Stimulated activated effector memory CD8-positive, alpha-beta T cell treated with anti-CD3 and anti-CD28 coated beads, Interleukin-12 subunit alpha, Interleukin-12 subunit beta, amount 100 ng/mL, for 72 hours (primary cell): ENCODE results near the gene CHCHD4.

Source experiments
- ATAC-seq: fragments of 150-1000 bp; cut with Tn5 transposase; 2 replicates; pipeline ENCODE4 v1.10.0; 2021
- DNase-seq, 2 donors: peaks; one replicate each; pipeline ENCODE4 v3.0.0; 2021 to 2022; ENCODE audit warnings: low spot score in 2 of 2
- H3K27ac Mint-ChIP-seq: one replicate; pipeline ENCODE4 v1.8.0; 2022; ENCODE audit warnings: mild to moderate bottlenecking, mixed read lengths
- H3K36me3 Mint-ChIP-seq: one replicate; pipeline ENCODE4 v1.8.0; 2022; ENCODE audit warnings: mild to moderate bottlenecking, mixed read lengths
- H3K4me1 Mint-ChIP-seq: one replicate; pipeline ENCODE4 v1.8.0; 2022; ENCODE audit warnings: mixed read lengths
- H3K4me3 Mint-ChIP-seq: one replicate; pipeline ENCODE4 v1.8.0; 2022; ENCODE audit warnings: mild to moderate bottlenecking, mixed read lengths
- H3K9me3 Mint-ChIP-seq: one replicate; pipeline ENCODE4 v1.8.0; 2022; ENCODE audit warnings: mixed read lengths

CHCHD4 gene

GRCh38 chr3:14124615-14125192 lies at the start of gene CHCHD4, which contains the start of gene TMEM43:
TSS of gene CHCHD4 (minus strand) at chr3:14124870. CDS start at chr3:14124676, 194 bp downstream.
TSS of gene TMEM43 (plus strand) at chr3:14125052. CDS start at chr3:14125194, 142 bp downstream.
- Mint-ChIP-seq H3K9me3 (no peaks in the 10 kb centered on the region), H3K4me3 (peak within 1 kb of the TSS; percentile 97), H3K27ac (peak within 1 kb of the TSS; percentile 97), H3K4me1 (peaks cover 72% of the 10 kb centered on the region), H3K36me3 (peaks cover 59% of the 10 kb centered on the region)
- DNase-seq (peak; percentile 95 to 98), ATAC-seq (peak; percentile 94)

- Mint-ChIP-seq H3K36me3 (peaks cover 69% of the 10 kb centered on the region), H3K9me3 (no peaks in the 10 kb centered on the region), H3K27ac (no peak overlapping the region), H3K4me3 (no peak overlapping the region), H3K4me1 (peaks cover 53% of the 10 kb centered on the region)
- ATAC-seq (no peak), DNase-seq (no peak)
Measured at GRCh38 chr3:14172496-14172895, 47.8 kb upstream of the CHCHD4 start.

- peak overlapping the region; percentile 58 for H3K27ac Mint-ChIP-seq
- no peaks in the 10 kb centered on the region for H3K9me3 Mint-ChIP-seq
- peaks cover 47% of the 10 kb centered on the region for H3K4me1 Mint-ChIP-seq
- no peak overlapping the region for H3K4me3 Mint-ChIP-seq
- peaks cover 85% of the 10 kb centered on the region for H3K36me3 Mint-ChIP-seq
- ATAC-seq (no peak), DNase-seq (no peak)
Measured at GRCh38 chr3:14170531-14171159, 46.0 kb upstream of the CHCHD4 start.

- Mint-ChIP-seq H3K4me1 (peaks cover 39% of the 10 kb centered on the region), H3K36me3 (peaks cover 86% of the 10 kb centered on the region), H3K9me3 (no peaks in the 10 kb centered on the region), H3K4me3 (no peak overlapping the region), H3K27ac (peak overlapping the region; percentile 58)
- DNase-seq = no peak
- no peak for ATAC-seq
Measured at GRCh38 chr3:14169871-14170270, 45.2 kb upstream of the CHCHD4 start.

GRCh38 chr3:14169435-14169834 lies 44.8 kb upstream of the CHCHD4 start:
- H3K4me1 Mint-ChIP-seq = peaks cover 36% of the 10 kb centered on the region
- H3K36me3 Mint-ChIP-seq = peaks cover 90% of the 10 kb centered on the region
- no peak overlapping the region for H3K4me3 Mint-ChIP-seq
- DNase-seq (no peak), ATAC-seq (no peak)
- H3K27ac Mint-ChIP-seq = peak overlapping the region; percentile 24
- no peaks in the 10 kb centered on the region for H3K9me3 Mint-ChIP-seq

GRCh38 chr3:14166877-14167603 lies 42.4 kb upstream of the CHCHD4 start:
- DNase-seq = no peak
- Mint-ChIP-seq H3K9me3 (peaks cover 3% of the 10 kb centered on the region), H3K27ac (peak overlapping the region; percentile 67), H3K36me3 (peaks cover 100% of the 10 kb centered on the region), H3K4me3 (no peak overlapping the region), H3K4me1 (peaks cover 26% of the 10 kb centered on the region)
- ATAC-seq = no peak

GRCh38 chr3:14162178-14162577 lies 37.5 kb upstream of the CHCHD4 start:
- peaks cover 7% of the 10 kb centered on the region for H3K9me3 Mint-ChIP-seq
- H3K4me1 Mint-ChIP-seq = peaks cover 15% of the 10 kb centered on the region
- ATAC-seq (no peak), DNase-seq (no peak)
- H3K36me3 Mint-ChIP-seq = peaks cover 100% of the 10 kb centered on the region
- H3K27ac Mint-ChIP-seq = no peak overlapping the region
- H3K4me3 Mint-ChIP-seq = no peak overlapping the region

GRCh38 chr3:14161282-14161681 lies 36.6 kb upstream of the CHCHD4 start:
- no peak overlapping the region for H3K27ac Mint-ChIP-seq
- H3K9me3 Mint-ChIP-seq = peaks cover 7% of the 10 kb centered on the region

GRCh38 chr3:14159426-14159825 lies 34.8 kb upstream of the CHCHD4 start:
- Mint-ChIP-seq H3K27ac (no peak overlapping the region), H3K36me3 (peaks cover 100% of the 10 kb centered on the region), H3K9me3 (peaks cover 7% of the 10 kb centered on the region), H3K4me1 (peaks cover 6% of the 10 kb centered on the region), H3K4me3 (no peak overlapping the region)
- no peak for ATAC-seq
- DNase-seq = no peak

More at GRCh38 chr3:14161282-14161681, 36.6 kb upstream of the CHCHD4 start:
- ATAC-seq (no peak), DNase-seq (no peak)
- Mint-ChIP-seq H3K4me3 (no peak overlapping the region), H3K4me1 (peaks cover 10% of the 10 kb centered on the region), H3K36me3 (peaks cover 100% of the 10 kb centered on the region)

GRCh38 chr3:14158370-14158769 lies 33.7 kb upstream of the CHCHD4 start:
- H3K4me1 Mint-ChIP-seq = peaks cover 15% of the 10 kb centered on the region
- peak overlapping the region; percentile 65 for H3K27ac Mint-ChIP-seq
- H3K36me3 Mint-ChIP-seq = peaks cover 100% of the 10 kb centered on the region
- ATAC-seq = no peak
- DNase-seq = peak in 1 of 2 donors; percentile 26
- H3K9me3 Mint-ChIP-seq = peaks cover 7% of the 10 kb centered on the region
- no peak overlapping the region for H3K4me3 Mint-ChIP-seq

GRCh38 chr3:14157951-14158350 lies 33.3 kb upstream of the CHCHD4 start:
- H3K4me1 Mint-ChIP-seq = peaks cover 15% of the 10 kb centered on the region
- peaks cover 98% of the 10 kb centered on the region for H3K36me3 Mint-ChIP-seq
- DNase-seq (peak in 1 of 2 donors; percentile 40), ATAC-seq (no peak)
- peaks cover 7% of the 10 kb centered on the region for H3K9me3 Mint-ChIP-seq
- H3K4me3 Mint-ChIP-seq = no peak overlapping the region
- H3K27ac Mint-ChIP-seq = peak overlapping the region; percentile 65

- Mint-ChIP-seq H3K9me3 (peaks cover 4% of the 10 kb centered on the region), H3K4me3 (no peak overlapping the region), H3K4me1 (peaks cover 15% of the 10 kb centered on the region), H3K36me3 (peaks cover 98% of the 10 kb centered on the region), H3K27ac (peak overlapping the region; percentile 60)
- no peak for ATAC-seq
- DNase-seq = no peak
Measured at GRCh38 chr3:14156843-14157561, 32.3 kb upstream of the CHCHD4 start.

GRCh38 chr3:14156201-14156600 lies 31.5 kb upstream of the CHCHD4 start:
- H3K4me3 Mint-ChIP-seq = no peak overlapping the region
- peaks cover 90% of the 10 kb centered on the region for H3K36me3 Mint-ChIP-seq
- ATAC-seq (no peak), DNase-seq (no peak)
- no peaks in the 10 kb centered on the region for H3K9me3 Mint-ChIP-seq
- no peak overlapping the region for H3K27ac Mint-ChIP-seq
- H3K4me1 Mint-ChIP-seq = peaks cover 15% of the 10 kb centered on the region

GRCh38 chr3:14154895-14155440 lies 30.3 kb upstream of the CHCHD4 start:
- ATAC-seq (no peak), DNase-seq (no peak)
- Mint-ChIP-seq H3K27ac (no peak overlapping the region), H3K36me3 (peaks cover 87% of the 10 kb centered on the region), H3K4me1 (peaks cover 15% of the 10 kb centered on the region), H3K9me3 (no peaks in the 10 kb centered on the region), H3K4me3 (no peak overlapping the region)

- Mint-ChIP-seq H3K36me3 (peaks cover 84% of the 10 kb centered on the region), H3K9me3 (no peaks in the 10 kb centered on the region), H3K4me1 (peaks cover 15% of the 10 kb centered on the region), H3K27ac (peak overlapping the region; percentile 24), H3K4me3 (no peak overlapping the region)
- DNase-seq (no peak), ATAC-seq (no peak)
Measured at GRCh38 chr3:14154276-14154675, 29.6 kb upstream of the CHCHD4 start.
